ENCODE data around the gene L3MBTL3. TPM values are rescaled to one million over a fixed set of nuclear protein-coding genes. Genes with fewer than 3 reads are reported as not detected.

Gene L3MBTL3
- total RNA-seq, 1 experiment from 2014 or later, result 5.4 TPM

DNA sequence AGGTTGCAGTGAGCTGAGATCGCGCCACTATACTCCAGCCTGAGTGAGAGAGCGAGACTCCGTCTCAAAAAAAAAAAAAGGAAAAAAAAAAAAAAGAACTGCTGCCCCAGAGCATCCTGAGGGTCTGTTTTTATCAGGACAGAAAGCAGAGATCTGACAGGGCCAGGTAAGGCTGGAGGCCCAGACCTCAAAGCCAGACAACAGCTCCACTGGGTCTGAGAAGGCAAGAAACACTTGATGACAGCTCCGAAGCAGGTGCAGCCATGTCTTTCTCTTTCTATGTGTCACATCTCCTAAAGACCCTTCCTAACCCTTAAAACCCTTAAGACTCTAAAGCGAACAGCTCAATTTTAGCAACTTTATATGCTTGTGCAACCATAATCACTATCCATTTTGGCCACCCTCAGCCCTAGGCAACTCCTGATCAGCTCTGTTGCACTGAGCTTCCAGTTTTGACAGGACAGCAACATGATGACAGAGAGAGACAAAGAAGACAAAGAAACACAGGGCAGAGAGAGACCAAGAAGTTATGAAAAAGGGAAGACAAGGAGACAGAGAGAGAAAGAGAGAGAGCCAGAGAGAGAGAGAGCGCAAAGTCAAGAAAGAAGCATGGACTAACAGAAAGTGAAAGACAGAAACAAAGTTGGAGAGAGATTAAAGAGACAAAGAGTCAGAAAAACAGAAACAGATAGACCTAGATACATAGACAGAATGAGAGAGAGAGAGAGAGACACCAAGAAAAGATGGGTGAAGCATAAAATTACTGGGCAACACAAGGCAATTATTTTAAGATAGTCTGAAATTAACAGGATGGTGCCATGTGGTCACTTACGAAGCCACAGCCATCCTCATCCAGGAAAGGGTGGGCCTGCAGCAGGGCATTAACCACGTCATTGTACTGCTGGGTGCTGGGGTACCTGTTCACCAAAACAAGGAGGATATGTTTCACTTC, 165.2 kb downstream of the L3MBTL3 start:
- DNase-seq (ENCODE audit: low spot score), result no peak

- no peak for DNase-seq (ENCODE audit: low spot score)
Measured at GRCh38 chr6:130185658-130186057, 167.3 kb downstream of the L3MBTL3 start.

DNA sequence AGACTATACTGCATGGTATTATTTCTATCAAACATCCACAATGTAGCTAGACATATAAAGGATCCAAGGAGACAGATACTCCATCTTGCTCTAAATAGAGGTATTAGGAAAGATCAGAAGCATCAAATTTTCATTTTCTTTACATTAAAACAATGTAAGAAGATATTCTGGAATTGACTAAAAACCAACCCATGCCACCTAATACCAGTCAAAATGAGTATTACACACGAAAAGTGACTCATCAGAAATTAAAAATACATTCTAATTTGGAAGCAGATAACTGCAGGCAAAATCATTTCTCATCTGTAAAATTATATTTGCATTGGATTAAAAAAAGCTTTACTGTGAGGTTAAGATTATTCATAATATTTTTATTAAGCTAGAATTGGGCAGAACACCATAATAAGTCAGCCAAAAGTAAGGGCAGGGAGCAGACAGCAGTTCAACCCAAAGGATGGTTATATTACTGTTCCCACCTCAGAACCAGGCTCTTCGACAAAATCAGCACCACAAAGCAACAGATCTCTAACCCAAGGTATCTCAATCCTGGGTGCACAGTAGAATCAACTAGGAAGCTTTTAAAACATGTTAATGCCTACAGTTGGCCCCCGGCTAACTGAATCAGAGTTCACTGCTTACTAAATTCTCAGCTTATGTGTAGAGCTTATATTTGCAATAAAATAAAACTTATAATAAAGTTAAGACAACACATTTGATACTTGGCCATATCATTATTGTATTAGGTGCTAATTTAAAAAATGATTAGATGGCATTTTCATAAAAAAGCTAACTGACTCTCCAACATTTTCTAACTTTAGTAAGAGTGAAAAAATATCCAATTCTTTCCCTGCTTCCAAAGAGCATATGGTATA, 169.2 kb downstream of the L3MBTL3 start:
- DNase-seq (ENCODE audit: low spot score), result no peak

GRCh38 chr6:130188207-130188899, 170.0 kb downstream of the L3MBTL3 start:
- DNase-seq (ENCODE audit: low spot score), result no peak

DNA sequence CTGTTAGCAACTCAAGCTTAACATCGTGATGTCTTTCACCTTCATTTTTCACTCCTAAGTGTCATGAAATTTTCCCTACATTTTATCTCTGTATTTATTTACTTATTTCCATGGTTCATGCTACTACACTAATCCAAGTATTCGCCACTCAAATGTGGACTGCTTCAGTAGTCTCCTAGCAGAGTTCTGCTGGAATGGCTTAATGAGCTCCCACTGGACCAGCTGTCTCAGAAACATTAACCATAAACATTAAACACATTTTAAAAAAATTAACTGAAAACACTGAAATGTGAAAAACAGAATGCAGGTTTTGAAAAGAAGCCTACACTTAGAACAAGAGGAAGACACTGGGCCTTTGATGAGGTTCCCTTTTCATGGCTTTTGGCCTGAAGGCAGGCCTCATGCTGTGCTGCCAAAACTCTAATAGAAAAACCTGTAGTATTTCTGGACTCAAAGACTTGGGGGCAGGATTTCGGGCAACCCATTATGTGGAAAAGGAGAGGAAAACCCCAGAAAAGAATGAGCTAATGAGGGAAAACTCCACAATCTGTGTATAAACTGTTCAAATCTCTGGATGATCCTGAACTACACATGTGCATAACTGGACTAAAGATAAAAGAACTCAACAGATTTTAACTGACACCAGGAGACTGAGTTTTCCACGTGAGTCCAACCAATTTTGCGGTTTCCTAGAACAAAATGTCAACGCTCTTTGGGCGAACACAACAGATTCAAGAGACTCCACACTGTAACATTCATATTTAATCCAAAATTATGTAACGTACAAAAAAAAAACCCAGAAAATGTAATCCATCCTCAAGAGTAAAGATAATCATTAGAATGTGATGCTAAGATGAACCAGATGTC, 171.4 kb downstream of the L3MBTL3 start:
- no peak for DNase-seq (ENCODE audit: low spot score)

Other genes with a start within 250 kb of the L3MBTL3 start
- gene TMEM244, start 157.3 kb upstream of the L3MBTL3 start, total RNA-seq (2014; rRNA removed; shearing (Covaris generic)), result not detected in 2 replicates
- gene SAMD3, start 204.4 kb downstream of the L3MBTL3 start, total RNA-seq (2014; rRNA removed; shearing (Covaris generic)), result 0.07 and 0.28 TPM in 2 replicates